Activated naive CD8-positive, alpha-beta T cell treated with anti-CD3 and anti-CD28 coated beads for 36 hours (primary cell): ENCODE data around the gene DNAH10. TPM values are rescaled to one million over a fixed set of nuclear protein-coding genes. Genes with fewer than 3 reads are reported as not detected.
"Not testable (repeated sequence)": the region's sequence is repeated elsewhere in the genome, so short reads cannot be mapped to it uniquely, and the experiment has no call there.

Experiments
- DNase-seq: peaks from one replicate; pipeline ENCODE4 v3.0.0; 2021
- H3K27ac Mint-ChIP-seq: one replicate; pipeline ENCODE4 v1.8.0; 2022; ENCODE audit warnings: mild to moderate bottlenecking, moderate library complexity, mixed read lengths
- H3K27me3 Mint-ChIP-seq: one replicate; pipeline ENCODE4 v1.8.0; 2022; ENCODE audit warnings: mild to moderate bottlenecking, mixed read lengths
- H3K36me3 Mint-ChIP-seq: one replicate; pipeline ENCODE4 v1.8.0; 2021; ENCODE audit warnings: mild to moderate bottlenecking, mixed read lengths
- H3K4me1 Mint-ChIP-seq: one replicate; pipeline ENCODE4 v1.8.0; 2021; ENCODE audit warnings: mixed read lengths
- H3K4me3 Mint-ChIP-seq: one replicate; pipeline ENCODE4 v1.8.0; 2022; ENCODE audit warnings: mild to moderate bottlenecking, moderate library complexity, mixed read lengths
- H3K9me3 Mint-ChIP-seq: one replicate; pipeline ENCODE4 v1.8.0; 2022; ENCODE audit warnings: mixed read lengths
- total RNA-seq, 2 experiments: library from RNA; stranded (reverse); gene quantifications; one replicate each; pipeline ENCODE4 v1.2.3, GENCODE V29; 2021

Gene DNAH10
- total RNA-seq, 2 experiments from 2014 or later = 0.06 to 0.22 TPM

DNA sequence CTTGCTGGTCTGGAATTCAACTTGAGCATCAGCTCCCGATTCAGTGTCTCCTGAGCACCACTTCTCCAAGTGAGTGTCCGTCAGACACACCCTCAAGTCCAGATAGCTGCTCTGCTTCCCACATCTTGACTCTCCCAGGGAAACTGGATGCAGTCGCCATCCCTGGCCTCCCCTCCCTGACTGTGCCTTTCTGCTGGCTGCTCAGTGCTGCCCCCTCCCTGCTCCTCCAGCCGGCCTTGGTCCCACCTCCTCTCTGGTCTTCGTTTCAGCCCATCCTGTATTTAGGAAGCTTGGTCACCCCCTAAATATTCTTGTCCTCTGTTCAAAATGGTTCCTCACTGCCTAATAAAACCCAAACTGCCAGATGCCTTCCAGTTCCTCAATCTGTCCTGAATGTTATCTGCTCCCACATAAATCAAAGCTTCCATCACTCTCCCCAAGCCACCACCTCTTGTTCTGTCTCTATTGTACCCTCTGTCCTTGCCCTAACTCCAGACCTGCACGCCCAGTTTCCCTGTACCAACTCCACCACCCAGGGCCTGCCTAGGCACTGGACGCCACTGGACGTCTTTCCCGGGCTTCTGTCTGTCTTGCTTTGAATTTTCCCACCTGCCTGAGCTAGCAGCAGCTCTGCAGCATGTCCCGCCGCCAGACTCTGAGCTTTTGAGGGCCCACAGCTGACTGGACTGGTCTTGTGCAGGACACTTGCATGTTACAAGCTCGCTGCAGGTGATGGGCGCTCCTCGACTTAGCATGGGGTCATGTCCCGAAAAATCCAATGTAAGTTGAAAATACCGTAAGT lies 176.8 kb downstream of the DNAH10 start:
- Mint-ChIP-seq H3K27me3 (no peaks in the 10 kb centered on the region), H3K9me3 (no peaks in the 10 kb centered on the region), H3K4me1 (peaks cover 20% of the 10 kb centered on the region), H3K27ac (peak overlapping the region; percentile 84), H3K4me3 (peak overlapping the region; percentile 73), H3K36me3 (peaks cover 14% of the 10 kb centered on the region)
- no peak for DNase-seq

DNA sequence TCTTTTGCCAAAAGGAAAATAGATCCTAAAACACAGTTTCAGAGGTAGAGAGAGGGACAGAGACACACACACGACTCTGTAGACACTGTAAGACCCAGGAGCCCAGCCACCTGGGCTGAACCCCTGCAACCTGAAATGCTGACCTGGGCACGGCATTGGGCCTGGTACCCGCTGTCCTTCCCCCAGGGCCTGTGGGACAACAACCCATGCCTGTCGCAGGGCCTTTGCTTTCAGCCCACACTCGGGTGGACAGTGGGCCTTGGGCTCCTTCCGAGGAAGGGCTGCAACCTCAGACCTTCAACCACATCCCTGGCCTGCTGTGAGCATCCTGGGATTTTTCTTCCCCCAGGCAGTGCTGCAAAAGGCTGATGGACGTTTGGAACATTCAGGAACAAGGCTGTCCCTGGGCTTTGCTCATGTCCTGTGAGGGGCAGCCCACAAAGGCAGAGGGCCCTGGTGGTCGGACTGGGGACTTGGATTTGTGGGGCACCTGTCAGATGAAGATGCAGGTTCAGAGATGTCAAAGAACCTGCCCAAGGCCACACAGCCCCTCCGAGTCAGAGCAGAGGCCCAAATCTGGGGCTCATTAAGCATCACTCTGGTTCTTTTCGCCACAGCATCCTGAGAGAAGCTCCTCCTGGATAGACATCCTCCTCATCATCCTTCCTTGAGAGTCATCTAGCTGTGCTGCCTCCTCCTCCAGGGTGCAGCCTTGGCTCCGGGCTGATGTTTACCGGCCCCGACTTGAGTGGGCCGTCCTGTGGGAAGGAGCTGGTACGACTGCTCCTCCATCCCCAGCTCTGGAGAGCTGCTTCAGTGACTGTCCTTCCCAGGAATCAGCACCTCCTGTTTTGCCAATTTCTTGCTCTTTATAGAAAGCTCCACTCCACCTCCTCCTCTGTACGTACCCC lies 177.9 kb downstream of the DNAH10 start:
- no peak overlapping the region for H3K27ac Mint-ChIP-seq
- H3K27me3 Mint-ChIP-seq = no peaks in the 10 kb centered on the region

DNA sequence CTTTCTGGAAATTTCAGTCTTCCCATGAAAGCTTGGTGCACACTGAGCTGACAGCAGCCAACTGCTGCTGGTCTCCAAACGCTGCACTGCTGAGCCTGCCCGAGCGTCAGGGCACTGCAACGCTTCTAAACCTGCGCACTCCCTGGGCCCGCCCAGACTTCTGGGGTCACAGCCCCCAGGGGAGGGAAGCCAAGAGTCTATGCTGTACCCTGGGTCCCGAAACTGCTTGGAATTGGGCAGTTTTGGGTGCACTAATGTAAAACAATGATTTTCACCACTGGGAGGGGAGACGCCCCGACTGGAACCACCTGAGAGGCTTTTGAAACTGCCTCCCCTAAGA lies 178.5 kb downstream of the DNAH10 start:
- DNase-seq = no peak
- H3K27ac Mint-ChIP-seq = no peak overlapping the region
- H3K4me1 Mint-ChIP-seq = peaks cover 19% of the 10 kb centered on the region
- no peaks in the 10 kb centered on the region for H3K27me3 Mint-ChIP-seq
- H3K36me3 Mint-ChIP-seq = peaks cover 14% of the 10 kb centered on the region
- H3K9me3 Mint-ChIP-seq = no peaks in the 10 kb centered on the region
- no peak overlapping the region for H3K4me3 Mint-ChIP-seq

More for the DNA sequence above, 177.9 kb downstream of the DNAH10 start:
- Mint-ChIP-seq H3K36me3 (peaks cover 14% of the 10 kb centered on the region), H3K9me3 (no peaks in the 10 kb centered on the region), H3K4me3 (no peak overlapping the region), H3K4me1 (peaks cover 19% of the 10 kb centered on the region)
- no peak for DNase-seq

DNA sequence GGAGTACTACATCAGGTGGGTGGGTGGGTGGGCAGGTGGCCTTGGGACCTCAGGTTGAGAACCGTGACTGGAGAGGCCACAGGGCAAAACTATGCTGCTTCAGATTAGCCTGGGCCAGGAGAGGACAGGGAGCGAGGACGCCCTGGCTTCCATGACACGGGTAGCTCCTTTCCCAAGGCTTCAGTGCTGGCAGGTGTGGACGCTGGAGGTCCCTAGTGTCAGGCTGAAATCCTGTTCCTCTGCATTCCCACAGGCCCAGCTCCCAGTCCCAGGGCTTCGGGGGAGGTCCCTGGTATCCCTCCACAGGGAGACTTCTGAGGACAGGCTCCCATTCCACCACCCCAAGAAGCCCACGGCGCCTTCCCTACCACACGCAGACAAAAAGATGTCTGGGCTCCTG lies 178.9 kb downstream of the DNAH10 start:
- DNase-seq = no peak
- H3K4me3 Mint-ChIP-seq = no peak overlapping the region
- no peaks in the 10 kb centered on the region for H3K9me3 Mint-ChIP-seq
- no peaks in the 10 kb centered on the region for H3K27me3 Mint-ChIP-seq
- no peak overlapping the region for H3K27ac Mint-ChIP-seq
- H3K36me3 Mint-ChIP-seq = peaks cover 14% of the 10 kb centered on the region
- H3K4me1 Mint-ChIP-seq = peaks cover 19% of the 10 kb centered on the region

DNA sequence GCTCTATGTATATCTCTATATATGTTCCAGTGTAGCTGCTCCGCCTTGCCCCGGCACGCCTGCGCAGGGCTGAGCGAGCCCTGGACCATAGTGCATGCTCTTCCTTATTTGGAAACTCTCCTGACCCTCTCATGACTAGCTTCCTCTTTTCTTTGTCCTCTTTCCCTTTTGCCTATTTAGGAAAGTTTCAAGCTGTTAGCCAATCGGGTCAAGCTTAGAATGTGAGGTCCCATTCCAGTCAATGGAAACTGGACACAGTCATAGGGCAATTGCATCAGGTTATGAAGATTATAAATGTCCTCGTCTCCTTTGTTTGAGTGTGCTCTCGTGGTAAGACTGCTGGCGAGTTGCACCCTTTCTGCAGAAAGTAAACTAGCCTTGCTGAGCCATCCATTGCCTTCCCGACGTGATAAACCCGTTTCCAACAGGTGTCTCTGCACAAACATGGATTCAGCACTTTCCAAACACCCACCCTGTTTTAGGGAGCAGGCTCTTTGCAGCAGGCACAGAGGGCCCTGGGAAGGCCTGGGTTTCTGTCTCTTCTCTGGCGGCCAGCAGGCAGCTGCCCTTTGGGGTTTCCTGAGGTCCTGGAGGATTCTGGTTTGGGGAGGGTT lies 179.6 kb downstream of the DNAH10 start:
- peaks cover 14% of the 10 kb centered on the region for H3K36me3 Mint-ChIP-seq
- H3K27ac Mint-ChIP-seq = no peak overlapping the region
- H3K27me3 Mint-ChIP-seq = no peaks in the 10 kb centered on the region
- no peak overlapping the region for H3K4me3 Mint-ChIP-seq
- H3K4me1 Mint-ChIP-seq = peaks cover 19% of the 10 kb centered on the region
- no peaks in the 10 kb centered on the region for H3K9me3 Mint-ChIP-seq
- DNase-seq = no peak

DNA sequence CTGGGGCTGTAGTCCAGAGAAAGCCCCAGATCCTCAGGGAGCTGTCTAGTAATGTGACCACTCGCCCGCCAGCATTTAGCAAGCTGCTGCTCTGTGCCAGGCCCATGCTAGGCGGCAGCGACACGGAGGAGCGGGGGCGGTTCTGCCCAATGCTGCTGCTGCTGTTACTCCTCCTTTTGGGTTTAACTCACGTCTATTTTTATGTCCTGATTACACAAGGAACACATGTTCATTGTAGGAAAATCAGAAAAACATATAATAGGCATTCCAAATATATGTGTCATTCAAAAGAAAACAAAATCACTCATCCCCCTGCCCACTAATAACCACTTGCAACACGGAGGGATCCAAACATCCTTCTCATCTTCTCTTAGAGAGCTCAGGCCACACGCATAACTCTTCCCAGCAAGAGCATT lies 180.1 kb downstream of the DNAH10 start:
- peaks cover 14% of the 10 kb centered on the region for H3K36me3 Mint-ChIP-seq
- no peak for DNase-seq
- H3K27ac Mint-ChIP-seq = no peak overlapping the region
- H3K9me3 Mint-ChIP-seq = no peaks in the 10 kb centered on the region
- H3K27me3 Mint-ChIP-seq = no peaks in the 10 kb centered on the region
- H3K4me3 Mint-ChIP-seq = no peak overlapping the region
- peaks cover 19% of the 10 kb centered on the region for H3K4me1 Mint-ChIP-seq

DNA sequence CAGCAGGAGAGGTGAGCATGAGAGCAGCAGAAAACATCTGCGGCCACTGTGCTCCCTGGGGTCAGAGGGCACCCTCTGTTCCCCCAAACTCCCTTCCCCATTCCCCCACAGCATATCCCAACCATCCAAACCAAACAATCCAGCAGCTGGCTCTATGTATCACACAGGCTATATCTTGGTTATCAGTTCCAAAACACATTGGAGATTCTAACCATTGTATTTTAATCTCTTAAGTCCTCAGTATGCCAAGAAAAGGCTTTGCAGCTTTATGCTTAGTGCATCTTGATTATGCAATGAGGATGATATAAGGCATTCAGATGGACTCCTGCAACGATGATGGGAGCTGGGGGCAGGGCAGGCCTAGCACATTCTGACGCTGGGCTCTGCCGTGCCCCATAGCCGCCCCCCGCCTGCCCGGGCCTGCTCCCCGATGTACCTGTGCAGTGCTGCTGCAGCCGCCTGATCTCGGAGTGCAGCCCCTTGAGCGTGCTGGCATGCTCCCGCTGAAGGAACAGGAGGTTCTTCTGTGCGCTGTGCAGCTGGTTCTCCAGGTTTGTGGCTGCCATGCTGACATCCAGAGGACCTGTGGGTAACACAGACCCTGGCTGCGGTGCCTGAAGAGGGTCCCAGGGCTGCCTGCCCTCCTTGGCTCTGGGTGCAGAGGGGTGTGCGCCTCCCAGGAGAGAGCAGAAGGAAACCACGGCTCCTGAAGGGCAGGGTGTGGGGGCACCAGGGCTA lies 181.0 kb downstream of the DNAH10 start:
- no peak for DNase-seq
- Mint-ChIP-seq H3K27ac (no peak overlapping the region), H3K36me3 (peaks cover 14% of the 10 kb centered on the region), H3K4me1 (peaks cover 10% of the 10 kb centered on the region), H3K27me3 (no peaks in the 10 kb centered on the region), H3K9me3 (no peaks in the 10 kb centered on the region), H3K4me3 (no peak overlapping the region)

DNA sequence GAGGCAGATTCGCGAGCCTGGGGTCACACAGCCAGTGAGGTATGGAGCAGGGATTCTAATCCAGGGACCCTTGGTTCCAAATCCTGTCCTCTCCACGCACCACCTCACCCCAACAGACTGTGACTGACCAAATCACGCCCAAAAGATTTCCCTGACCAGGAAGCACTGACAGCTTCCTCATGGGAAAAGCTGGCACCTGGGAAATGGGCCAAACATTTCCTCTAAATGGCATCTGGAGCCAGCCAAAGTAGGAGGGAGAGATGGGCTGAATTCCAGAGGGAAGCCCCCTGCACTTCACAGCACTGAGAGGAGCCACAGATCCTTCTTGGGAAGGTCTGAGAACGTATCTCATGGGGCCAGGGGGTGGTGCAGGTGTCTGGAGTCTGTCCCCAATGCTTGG lies 181.7 kb downstream of the DNAH10 start:
- Mint-ChIP-seq H3K36me3 (peaks cover 14% of the 10 kb centered on the region), H3K4me3 (no peak overlapping the region), H3K4me1 (peaks cover 3% of the 10 kb centered on the region), H3K27me3 (no peaks in the 10 kb centered on the region), H3K9me3 (no peaks in the 10 kb centered on the region), H3K27ac (no peak overlapping the region)
- no peak for DNase-seq

DNA sequence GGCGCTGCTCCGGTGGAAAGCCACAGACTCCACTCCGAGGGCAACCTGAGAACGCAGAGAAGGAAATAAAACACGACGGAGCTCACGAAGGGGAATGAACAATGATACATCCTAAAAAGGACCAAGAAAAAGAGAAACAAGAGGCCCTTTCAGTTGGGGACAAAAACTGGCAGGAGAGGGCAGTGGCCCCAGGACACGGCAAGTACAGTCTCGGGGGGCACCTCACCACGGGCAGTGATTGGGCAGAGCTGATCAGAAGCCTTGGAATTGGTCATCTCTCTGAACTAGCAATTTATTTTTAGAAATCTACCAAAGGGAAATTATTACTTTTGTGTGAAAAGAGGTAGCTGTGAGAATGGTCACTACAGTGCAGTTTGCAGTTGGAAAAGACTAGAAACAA lies 182.6 kb downstream of the DNAH10 start:
- H3K4me1 Mint-ChIP-seq = no peaks in the 10 kb centered on the region
- no peak overlapping the region for H3K27ac Mint-ChIP-seq
- H3K9me3 Mint-ChIP-seq = no peaks in the 10 kb centered on the region
- no peak for DNase-seq
- no peak overlapping the region for H3K4me3 Mint-ChIP-seq
- peaks cover 14% of the 10 kb centered on the region for H3K36me3 Mint-ChIP-seq
- H3K27me3 Mint-ChIP-seq = no peaks in the 10 kb centered on the region

DNA sequence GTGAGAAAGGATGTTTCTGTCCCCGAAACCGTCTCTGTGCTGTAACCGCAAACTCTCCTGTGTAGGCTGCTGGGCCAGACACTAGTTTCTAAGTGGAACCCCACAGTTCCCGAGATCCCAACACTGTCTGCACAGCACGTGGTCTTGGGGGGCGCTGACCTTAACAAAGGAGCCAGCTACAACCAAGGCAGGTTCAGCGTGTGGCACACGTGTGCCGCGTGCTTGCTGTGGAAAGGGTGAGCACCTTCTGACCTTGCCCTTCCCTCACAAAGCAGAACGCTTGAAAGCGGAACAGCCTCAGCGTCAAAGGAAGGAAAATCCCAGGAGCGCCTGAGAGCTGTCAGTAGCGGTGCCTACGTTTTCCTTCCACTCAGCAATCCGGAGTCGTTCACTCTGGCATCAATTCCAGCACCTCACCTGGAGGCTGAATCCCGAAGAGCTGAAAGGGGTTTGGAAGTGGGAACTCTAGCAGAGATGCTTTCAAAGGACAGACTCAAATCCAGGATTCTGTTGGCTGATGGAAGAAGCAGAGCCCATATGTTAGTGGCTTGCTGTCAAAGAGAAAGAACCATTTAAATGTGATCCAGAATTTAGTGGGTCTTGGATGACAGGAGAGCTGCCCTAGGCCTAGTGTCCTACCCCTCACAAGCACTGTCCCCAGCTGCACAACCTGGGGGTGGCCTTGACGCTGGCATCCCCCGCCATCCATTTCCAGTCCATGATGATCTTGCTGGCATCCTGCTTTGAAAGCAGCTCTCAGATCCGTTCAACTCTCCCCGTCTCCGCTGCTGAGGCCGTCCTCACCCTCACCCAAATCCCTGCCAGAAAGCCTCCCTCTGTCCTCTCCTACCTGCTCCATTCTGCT lies 183.4 kb downstream of the DNAH10 start:
- no peaks in the 10 kb centered on the region for H3K27me3 Mint-ChIP-seq
- no peak for DNase-seq
- H3K36me3 Mint-ChIP-seq = peaks cover 14% of the 10 kb centered on the region
- H3K4me1 Mint-ChIP-seq = no peaks in the 10 kb centered on the region
- H3K9me3 Mint-ChIP-seq = no peaks in the 10 kb centered on the region
- no peak overlapping the region for H3K27ac Mint-ChIP-seq
- no peak overlapping the region for H3K4me3 Mint-ChIP-seq

DNA sequence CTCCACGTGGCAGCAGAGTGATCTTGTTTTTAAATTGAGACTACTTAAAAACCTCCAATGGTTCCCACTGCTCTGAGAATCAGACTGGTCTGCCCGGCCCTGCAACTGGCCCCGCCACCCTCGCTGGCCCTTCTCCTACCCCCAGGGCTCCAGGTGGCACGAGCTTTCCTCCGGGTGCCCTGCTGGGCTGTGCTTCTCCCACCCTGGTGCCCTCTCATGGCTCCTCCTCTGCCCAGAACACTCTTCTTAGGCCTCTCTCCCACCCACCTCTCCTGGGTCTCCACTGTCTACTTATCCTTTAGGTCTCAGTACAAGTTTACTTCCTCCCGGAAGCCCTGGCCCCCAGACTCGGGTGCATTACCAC lies 184.0 kb downstream of the DNAH10 start:
- H3K27me3 Mint-ChIP-seq = no peaks in the 10 kb centered on the region
- H3K4me3 Mint-ChIP-seq = no peak overlapping the region
- H3K36me3 Mint-ChIP-seq = peaks cover 14% of the 10 kb centered on the region
- no peak overlapping the region for H3K27ac Mint-ChIP-seq
- no peaks in the 10 kb centered on the region for H3K4me1 Mint-ChIP-seq
- H3K9me3 Mint-ChIP-seq = no peaks in the 10 kb centered on the region
- DNase-seq = no peak

DNA sequence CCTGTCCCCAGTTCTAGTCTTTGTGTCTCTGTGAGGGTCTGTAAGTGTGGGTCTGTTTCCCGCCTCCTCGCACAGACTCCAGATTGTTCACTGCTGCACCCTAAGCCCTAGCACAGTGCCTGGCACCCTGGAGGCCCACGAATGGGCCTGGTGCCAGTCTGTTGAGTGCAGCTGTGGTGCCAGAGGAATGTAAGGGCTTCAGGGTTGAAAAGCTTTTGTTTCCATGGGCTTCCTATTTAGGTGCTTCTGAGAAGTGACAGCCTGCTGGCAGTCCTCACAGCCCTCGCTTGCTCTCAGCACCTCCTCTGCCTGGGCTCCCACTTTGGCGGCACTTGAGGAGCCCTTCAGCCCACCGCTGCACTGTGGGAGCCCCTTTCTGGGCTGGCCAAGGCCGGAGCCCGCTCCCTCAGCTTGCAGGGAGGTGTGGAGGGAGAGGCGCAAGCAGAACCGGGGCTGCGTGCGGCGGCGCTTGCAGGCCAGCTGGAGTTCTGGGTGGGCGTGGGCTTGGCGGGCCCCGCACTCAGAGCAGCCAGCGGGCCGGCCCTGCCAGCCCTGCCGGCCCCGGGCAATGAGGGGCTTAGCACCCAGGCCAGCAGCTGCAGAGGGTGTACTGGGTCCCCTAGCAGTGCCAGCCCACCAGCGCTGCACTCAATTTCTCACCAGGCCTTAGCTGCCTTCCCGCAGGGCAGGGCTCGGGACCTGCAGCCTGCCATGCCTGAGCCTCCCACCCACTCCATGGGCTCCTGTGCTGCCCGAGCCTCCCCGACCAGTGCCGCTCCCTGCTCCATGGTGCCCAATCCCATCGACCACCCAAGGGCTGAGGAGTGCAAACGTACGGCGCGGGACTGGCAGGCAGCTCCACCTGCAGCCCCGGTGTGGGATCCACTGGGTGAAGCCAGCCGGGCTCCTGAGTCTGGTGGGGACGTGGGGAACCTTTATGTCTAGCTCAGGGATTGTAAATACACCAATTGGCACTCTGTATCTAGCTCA lies 184.7 kb downstream of the DNAH10 start:
- H3K36me3 Mint-ChIP-seq, H3K27ac Mint-ChIP-seq, DNase-seq, H3K9me3 Mint-ChIP-seq, H3K4me3 Mint-ChIP-seq, H3K4me1 Mint-ChIP-seq, H3K27me3 Mint-ChIP-seq: not testable (repeated sequence)

DNA sequence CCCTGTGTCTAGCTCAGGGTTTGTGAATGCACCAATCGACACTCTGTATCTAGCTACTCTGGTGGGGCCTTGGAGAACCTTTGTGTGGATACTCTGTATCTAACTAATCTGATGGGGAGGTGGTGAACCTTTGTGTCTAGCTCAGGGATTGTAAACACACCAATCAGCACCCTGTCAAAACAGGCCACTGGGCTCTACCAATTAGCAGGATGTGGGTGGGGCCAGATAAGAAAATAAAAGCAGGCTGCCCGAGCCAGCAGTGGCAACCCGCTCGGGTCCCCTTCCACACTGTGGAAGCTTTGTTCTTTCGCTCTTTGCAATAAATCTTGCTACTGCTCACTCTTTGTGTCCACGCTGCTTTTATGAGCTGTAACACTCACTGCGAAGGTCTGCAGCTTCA lies 185.4 kb downstream of the DNAH10 start:
- not testable (repeated sequence) for H3K9me3 Mint-ChIP-seq, H3K4me3 Mint-ChIP-seq, H3K27ac Mint-ChIP-seq, H3K36me3 Mint-ChIP-seq, H3K27me3 Mint-ChIP-seq, H3K4me1 Mint-ChIP-seq, DNase-seq
